ENCODE results near the gene VSTM4.
A peak's percentile ranks its signal among the peaks of the same experiment; 100 is the strongest.

Gene VSTM4

DNA sequence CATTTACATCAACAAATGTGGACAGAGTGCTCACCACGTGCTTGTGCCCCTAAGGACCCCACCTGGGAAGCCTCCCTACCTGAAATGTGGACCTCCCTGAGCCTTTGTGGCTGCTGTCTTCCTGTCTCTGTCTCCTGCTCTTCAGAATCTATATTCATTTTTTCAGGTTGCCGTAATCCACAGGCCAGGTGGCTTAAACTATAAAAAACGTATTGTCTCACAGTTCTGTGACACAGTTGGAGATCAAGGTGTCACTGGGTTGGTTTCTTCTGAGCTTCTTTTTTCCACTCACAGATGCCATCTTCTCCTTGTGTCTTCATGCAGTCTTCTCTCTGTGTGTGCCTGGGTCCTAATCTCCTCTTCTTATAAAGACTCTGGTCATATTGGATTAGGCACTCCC, 5.6 kb upstream of the VSTM4 start:
- no peak overlapping the region for H2BK15ac ChIP-seq (ENCODE audit: low read depth, poor library complexity, severe bottlenecking)
- H3K4me1 ChIP-seq (ENCODE audit: control insufficient read depth, insufficient read depth, low read depth, low read length) = peaks cover 9% of the 10 kb centered on the region
- H3K27me3 ChIP-seq (ENCODE audit: control insufficient read depth in 1 of 2, insufficient read depth in 1 of 2, low read length in 2 of 2) = peaks cover 0 to 10% of the 10 kb centered on the region in 2 experiments
- no peak overlapping the region for H3K23ac ChIP-seq (ENCODE audit: low read length in 2 of 2)
- no peak overlapping the region for H3K4me2 ChIP-seq (ENCODE audit: low read length, poor library complexity, severe bottlenecking)
- no peaks in the 10 kb centered on the region for H3K79me1 ChIP-seq (replicated peaks; ENCODE audit: low read length, poor library complexity, severe bottlenecking)
- no peak overlapping the region for H3K4me3 ChIP-seq (ENCODE audit: insufficient read depth in 1 of 2, low read depth in 1 of 2, low read length in 2 of 2)
- no peak overlapping the region for H3K18ac ChIP-seq (ENCODE audit: low read depth in 1 of 2, low read length in 2 of 2)
- 62% methylated on average over 1 of the region's 3 CpGs for WGBS
- H3K36me3 ChIP-seq (ENCODE audit: control insufficient read depth in 1 of 2, insufficient read depth in 2 of 2, low read depth in 1 of 2, low read length in 2 of 2) = no peaks in the 10 kb centered on the region
- H2AK5ac ChIP-seq (ENCODE audit: low read length, severe bottlenecking) = peak overlapping the region; percentile 11
- no peak overlapping the region for H4K8ac ChIP-seq (ENCODE audit: low read length)
- no peak overlapping the region for H4K91ac ChIP-seq (ENCODE audit: low read length)
- H3K14ac ChIP-seq (ENCODE audit: low read length in 2 of 2) = no peak overlapping the region
- no peak overlapping the region for H3K9ac ChIP-seq (ENCODE audit: low read length)
- H2BK5ac ChIP-seq (ENCODE audit: low read depth, low read length, poor library complexity, severe bottlenecking) = no peak overlapping the region
- no peak overlapping the region for H2BK12ac ChIP-seq (ENCODE audit: low read length in 2 of 2)
- no peak overlapping the region for H3K4ac ChIP-seq (ENCODE audit: low read depth in 1 of 2, low read length in 2 of 2)
- no peaks in the 10 kb centered on the region for H3K9me3 ChIP-seq (ENCODE audit: control insufficient read depth, low read length)
- H2AFZ ChIP-seq (ENCODE audit: low read depth, low read length) = no peak overlapping the region
- no peak overlapping the region for H3K27ac ChIP-seq (ENCODE audit: low read length, poor library complexity, severe bottlenecking)
- H2BK120ac ChIP-seq (ENCODE audit: low read depth, low read length) = no peak overlapping the region
- DNase-seq = no peak

GRCh38 chr10:49119746-49120145, 4.4 kb upstream of the VSTM4 start:
- WGBS = 33% methylated on average over 2 of the region's 3 CpGs
- no peaks in the 10 kb centered on the region for H3K36me3 ChIP-seq (ENCODE audit: control insufficient read depth in 1 of 2, insufficient read depth in 2 of 2, low read depth in 1 of 2, low read length in 2 of 2)
- H4K91ac ChIP-seq (ENCODE audit: low read length) = no peak overlapping the region
- no peak overlapping the region for H3K9ac ChIP-seq (ENCODE audit: low read length)
- peaks cover 0 to 15% of the 10 kb centered on the region in 2 experiments for H3K27me3 ChIP-seq (ENCODE audit: control insufficient read depth in 1 of 2, insufficient read depth in 1 of 2, low read length in 2 of 2)
- no peak overlapping the region for H3K18ac ChIP-seq (ENCODE audit: low read depth in 1 of 2, low read length in 2 of 2)
- H3K4me3 ChIP-seq (ENCODE audit: insufficient read depth in 1 of 2, low read depth in 1 of 2, low read length in 2 of 2) = no peak overlapping the region
- no peak overlapping the region for H2BK12ac ChIP-seq (ENCODE audit: low read length in 2 of 2)
- no peak overlapping the region for H2BK5ac ChIP-seq (ENCODE audit: low read depth, low read length, poor library complexity, severe bottlenecking)
- no peak overlapping the region for H2BK15ac ChIP-seq (ENCODE audit: low read depth, poor library complexity, severe bottlenecking)
- no peak overlapping the region for H2AK5ac ChIP-seq (ENCODE audit: low read length, severe bottlenecking)
- no peaks in the 10 kb centered on the region for H3K9me3 ChIP-seq (ENCODE audit: control insufficient read depth, low read length)
- DNase-seq = no peak
- no peak overlapping the region for H3K4ac ChIP-seq (ENCODE audit: low read depth in 1 of 2, low read length in 2 of 2)
- no peak overlapping the region for H4K8ac ChIP-seq (ENCODE audit: low read length)
- no peak overlapping the region for H2AFZ ChIP-seq (ENCODE audit: low read depth, low read length)
- H3K23ac ChIP-seq (ENCODE audit: low read length in 2 of 2) = no peak overlapping the region
- H3K14ac ChIP-seq (ENCODE audit: low read length in 2 of 2) = no peak overlapping the region
- H3K27ac ChIP-seq (ENCODE audit: low read length, poor library complexity, severe bottlenecking) = no peak overlapping the region
- H3K4me1 ChIP-seq (ENCODE audit: control insufficient read depth, insufficient read depth, low read depth, low read length) = peaks cover 14% of the 10 kb centered on the region
- H3K4me2 ChIP-seq (ENCODE audit: low read length, poor library complexity, severe bottlenecking) = no peak overlapping the region
- H3K79me1 ChIP-seq (replicated peaks; ENCODE audit: low read length, poor library complexity, severe bottlenecking) = no peaks in the 10 kb centered on the region
- H2BK120ac ChIP-seq (ENCODE audit: low read depth, low read length) = no peak overlapping the region

GRCh38 chr10:49118430-49119074, 3.2 kb upstream of the VSTM4 start:
- Histone ChIP-seq H3K14ac (ENCODE audit: low read length in 2 of 2) (no peak overlapping the region), H2BK5ac (ENCODE audit: low read depth, low read length, poor library complexity, severe bottlenecking) (no peak overlapping the region), H4K8ac (ENCODE audit: low read length) (no peak overlapping the region), H3K4me1 (ENCODE audit: control insufficient read depth, insufficient read depth, low read depth, low read length) (peaks cover 12% of the 10 kb centered on the region), H2BK120ac (ENCODE audit: low read depth, low read length) (no peak overlapping the region), H3K36me3 (ENCODE audit: control insufficient read depth in 1 of 2, insufficient read depth in 2 of 2, low read depth in 1 of 2, low read length in 2 of 2) (no peaks in the 10 kb centered on the region), H3K27me3 (ENCODE audit: control insufficient read depth in 1 of 2, insufficient read depth in 1 of 2, low read length in 2 of 2) (peaks cover 0 to 22% of the 10 kb centered on the region in 2 experiments), H2BK15ac (ENCODE audit: low read depth, poor library complexity, severe bottlenecking) (no peak overlapping the region), H3K27ac (ENCODE audit: low read length, poor library complexity, severe bottlenecking) (no peak overlapping the region), H3K4me3 (ENCODE audit: insufficient read depth in 1 of 2, low read depth in 1 of 2, low read length in 2 of 2) (no peak overlapping the region), H3K4ac (ENCODE audit: low read depth in 1 of 2, low read length in 2 of 2) (no peak overlapping the region), H3K9me3 (ENCODE audit: control insufficient read depth, low read length) (no peaks in the 10 kb centered on the region), H4K91ac (ENCODE audit: low read length) (no peak overlapping the region), H3K23ac (ENCODE audit: low read length in 2 of 2) (no peak overlapping the region), H3K18ac (ENCODE audit: low read depth in 1 of 2, low read length in 2 of 2) (no peak overlapping the region), H3K79me1 (replicated peaks; ENCODE audit: low read length, poor library complexity, severe bottlenecking) (peaks cover 1% of the 10 kb centered on the region), H3K9ac (ENCODE audit: low read length) (no peak overlapping the region), H3K4me2 (ENCODE audit: low read length, poor library complexity, severe bottlenecking) (no peak overlapping the region), H2BK12ac (ENCODE audit: low read length in 2 of 2) (no peak overlapping the region), H2AFZ (ENCODE audit: low read depth, low read length) (no peak overlapping the region), H2AK5ac (ENCODE audit: low read length, severe bottlenecking) (no peak overlapping the region)
- WGBS = 68% methylated on average over 4 of the region's 6 CpGs
- DNase-seq = no peak

GRCh38 chr10:49117376-49118070, 2.2 kb upstream of the VSTM4 start:
- 88% methylated on average over 4 of the region's 4 CpGs for WGBS
- H3K4me2 ChIP-seq (ENCODE audit: low read length, poor library complexity, severe bottlenecking) = no peak overlapping the region
- H3K27me3 ChIP-seq (ENCODE audit: control insufficient read depth in 1 of 2, insufficient read depth in 1 of 2, low read length in 2 of 2) = peaks cover 0 to 25% of the 10 kb centered on the region in 2 experiments
- H3K18ac ChIP-seq (ENCODE audit: low read depth in 1 of 2, low read length in 2 of 2) = no peak overlapping the region
- no peak overlapping the region for H3K23ac ChIP-seq (ENCODE audit: low read length in 2 of 2)
- no peak overlapping the region for H3K27ac ChIP-seq (ENCODE audit: low read length, poor library complexity, severe bottlenecking)
- no peak for DNase-seq
- no peaks in the 10 kb centered on the region for H3K36me3 ChIP-seq (ENCODE audit: control insufficient read depth in 1 of 2, insufficient read depth in 2 of 2, low read depth in 1 of 2, low read length in 2 of 2)
- H4K91ac ChIP-seq (ENCODE audit: low read length) = no peak overlapping the region
- no peak overlapping the region for H3K14ac ChIP-seq (ENCODE audit: low read length in 2 of 2)
- no peak overlapping the region for H3K4me3 ChIP-seq (ENCODE audit: insufficient read depth in 1 of 2, low read depth in 1 of 2, low read length in 2 of 2)
- no peak overlapping the region for H2AK5ac ChIP-seq (ENCODE audit: low read length, severe bottlenecking)
- no peak overlapping the region for H3K4ac ChIP-seq (ENCODE audit: low read depth in 1 of 2, low read length in 2 of 2)
- no peak overlapping the region for H4K8ac ChIP-seq (ENCODE audit: low read length)
- no peak overlapping the region for H2BK15ac ChIP-seq (ENCODE audit: low read depth, poor library complexity, severe bottlenecking)
- H3K79me1 ChIP-seq (replicated peaks; ENCODE audit: low read length, poor library complexity, severe bottlenecking) = peaks cover 5% of the 10 kb centered on the region
- peaks cover 12% of the 10 kb centered on the region for H3K4me1 ChIP-seq (ENCODE audit: control insufficient read depth, insufficient read depth, low read depth, low read length)
- H3K9ac ChIP-seq (ENCODE audit: low read length) = no peak overlapping the region
- H2BK120ac ChIP-seq (ENCODE audit: low read depth, low read length) = no peak overlapping the region
- no peak overlapping the region for H2BK12ac ChIP-seq (ENCODE audit: low read length in 2 of 2)
- no peak overlapping the region for H2AFZ ChIP-seq (ENCODE audit: low read depth, low read length)
- no peak overlapping the region for H2BK5ac ChIP-seq (ENCODE audit: low read depth, low read length, poor library complexity, severe bottlenecking)
- H3K9me3 ChIP-seq (ENCODE audit: control insufficient read depth, low read length) = no peaks in the 10 kb centered on the region

Data from mesenchymal stem cell (in vitro differentiated cells and primary cell).